Liver (tissue), 9 donors: ENCODE results near the gene RPL31. TPM values are rescaled to one million over a fixed set of nuclear protein-coding genes. Genes with fewer than 3 reads are reported as not detected.
"Not testable (repeated sequence)": the region's sequence is repeated elsewhere in the genome, so short reads cannot be mapped to it uniquely, and the experiment has no call there.

ENCODE experiments used
- DNase-seq: peaks from one replicate; pipeline ENCODE4 v3.0.0-alpha.2; 2017; ENCODE audit warnings: low spot score
- H3K27ac ChIP-seq, 2 donors: one replicate each; pipeline ENCODE4 v1.7.0; 2013; ENCODE audit warnings: inconsistent platforms in 2 of 2, low read length in 2 of 2, control low read depth in 1 of 2, low read depth in 1 of 2, mild to moderate bottlenecking in 1 of 2
- H3K27me3 ChIP-seq, 4 donors: one replicate each; pipeline versions ENCODE4 v1.6.1 to v1.7.0; 2013; ENCODE audit warnings: low read length in 3 of 4, inconsistent platforms in 1 of 4, mild to moderate bottlenecking in 1 of 4, moderate library complexity in 1 of 4; ENCODE audit not compliant: control insufficient read depth in 4 of 4, insufficient read depth in 4 of 4
- H3K36me3 ChIP-seq, 4 donors: one replicate each; pipeline versions ENCODE4 v1.6.1 to v1.7.0; 2013; ENCODE audit warnings: low read length in 3 of 4, mild to moderate bottlenecking in 3 of 4, low read depth in 1 of 4, moderate library complexity in 1 of 4; ENCODE audit not compliant: control insufficient read depth in 4 of 4, insufficient read depth in 3 of 4
- H3K4me1 ChIP-seq, 4 donors: one replicate each; pipeline versions ENCODE4 v1.6.1 to v1.7.0; 2013; ENCODE audit warnings: low read length in 3 of 4, mild to moderate bottlenecking in 3 of 4, moderate library complexity in 1 of 4; ENCODE audit not compliant: control insufficient read depth in 4 of 4, insufficient read depth in 4 of 4
- H3K4me3 ChIP-seq, 3 donors: one replicate each; pipeline versions ENCODE4 v1.6.1 to v1.7.0; 2013; ENCODE audit warnings: low read length in 3 of 3, control low read depth in 1 of 3, low read depth in 1 of 3, mild to moderate bottlenecking in 1 of 3
- H3K9ac ChIP-seq, 2 donors: one replicate each; pipeline ENCODE4 v1.7.0; 2013; ENCODE audit warnings: low read length in 2 of 2, mild to moderate bottlenecking in 2 of 2, moderate library complexity in 2 of 2, control low read depth in 1 of 2, low read depth in 1 of 2
- H3K9me3 ChIP-seq, 4 donors: one replicate each; pipeline versions ENCODE4 v1.6.1 to v1.7.0; 2013; ENCODE audit warnings: low read length in 3 of 4; ENCODE audit not compliant: control insufficient read depth in 4 of 4
- EGR1 ChIP-seq, 2 donors: IDR thresholded peaks; 2 replicates each; pipeline ENCODE4 v1.6.1; 2016 to 2018; ENCODE audit warnings: antibody characterized with exemption in 2 of 2, low read depth in 2 of 2
- FOXA1 ChIP-seq: IDR thresholded peaks from 2 replicates; pipeline ENCODE4 v1.6.1; 2016; ENCODE audit warnings: antibody characterized with exemption
- FOXA2 ChIP-seq: IDR thresholded peaks from 2 replicates; pipeline ENCODE4 v1.6.1; 2016; ENCODE audit warnings: antibody characterized with exemption
- GABPA ChIP-seq, 2 donors: IDR thresholded peaks in 1 of 2; conservative IDR thresholded peaks in 1 of 2; 2 replicates each; pipeline ENCODE4 v1.6.1; 2016; ENCODE audit warnings: antibody characterized with exemption in 2 of 2, mild to moderate bottlenecking in 1 of 2, moderate library complexity in 1 of 2
- HNF4A ChIP-seq, 2 donors: conservative IDR thresholded peaks; 2 replicates each; pipeline ENCODE4 v1.6.1; 2016; ENCODE audit warnings: antibody characterized with exemption in 2 of 2, mild to moderate bottlenecking in 2 of 2
- HNF4G ChIP-seq: IDR thresholded peaks from 2 replicates; pipeline ENCODE4 v1.6.1; 2016; ENCODE audit warnings: antibody characterized with exemption
- JUND ChIP-seq, 2 donors: IDR thresholded peaks; 2 replicates each; pipeline ENCODE4 v1.6.1; 2016; ENCODE audit warnings: antibody characterized with exemption in 2 of 2
- NR2F2 ChIP-seq: IDR thresholded peaks from 2 replicates; pipeline ENCODE4 v1.6.1; 2016; ENCODE audit warnings: antibody characterized with exemption
- RAD21 ChIP-seq, 2 donors: IDR thresholded peaks; 2 replicates each; pipeline ENCODE4 v1.6.1; 2016; ENCODE audit warnings: antibody characterized with exemption in 2 of 2, mild to moderate bottlenecking in 2 of 2
- RXRA ChIP-seq, 2 donors: IDR thresholded peaks; 2 replicates each; pipeline ENCODE4 v1.6.1; 2017 to 2018; ENCODE audit warnings: antibody characterized with exemption in 2 of 2, mild to moderate bottlenecking in 1 of 2
- SP1 ChIP-seq: IDR thresholded peaks from 2 replicates; pipeline ENCODE4 v1.6.1; 2018; ENCODE audit warnings: antibody characterized with exemption, mild to moderate bottlenecking
- TAF1 ChIP-seq: conservative IDR thresholded peaks from 2 replicates; pipeline ENCODE4 v1.6.1; 2016; ENCODE audit warnings: antibody characterized with exemption, mild to moderate bottlenecking
- YY1 ChIP-seq: IDR thresholded peaks from 2 replicates; pipeline ENCODE4 v1.6.1; 2016; ENCODE audit warnings: antibody characterized with exemption, mild to moderate bottlenecking
- WGBS: extraction: QIAGEN DNeasy Blood & Tissue Kit; methylation state at CpG from one replicate; pipeline ENCODE4 v1.1.7; 2013; 5-methylcytosine and 5-hydroxymethylcytosine counted together
- polyA plus RNA-seq, 2 donors: library from polyadenylated mRNA; stranded (reverse) in 1 of 2; unstranded in 1 of 2; fragments of 200-250 nt in 1 of 2; fragments of >200 nt in 1 of 2; fragmentation: Nextera tagmentation in 1 of 2; extraction: Ambion mirVana in 1 of 2; gene quantifications; one replicate each; pipeline versions ENCODE4 v1.2.1 to v1.2.3, GENCODE V29; 2013 to 2015
- total RNA-seq, 2 donors: library from RNA; depleted of rRNA; stranded (reverse); fragments of >200 nt; gene quantifications; one replicate each; pipeline ENCODE4 v1.2.3, GENCODE V29; 2014
- TF ChIP-seq, protein P1 (sequence below): IDR thresholded peaks from 2 replicates; pipeline ENCODE4 v1.6.1; 2016; ENCODE audit warnings: antibody characterized with exemption
- TF ChIP-seq, protein P2 (sequence below): IDR thresholded peaks from 2 replicates; pipeline ENCODE4 v1.6.1; 2016; ENCODE audit warnings: antibody characterized with exemption
- TF ChIP-seq, protein P3 (sequence below): IDR thresholded peaks from 2 replicates; pipeline ENCODE4 v1.6.1; 2016; ENCODE audit warnings: antibody characterized with exemption
- TF ChIP-seq, protein P4 (sequence below): fragments of 150-350 bp; IDR thresholded peaks from 2 replicates; pipeline ENCODE4 v1.5.1; 2017; ENCODE audit warnings: improper control_type of control experiment, low read depth, low read length; ENCODE audit not compliant: missing input control
- TF ChIP-seq, protein P5 (sequence below): IDR thresholded peaks from 2 replicates; pipeline ENCODE4 v1.6.1; 2016; ENCODE audit warnings: antibody characterized with exemption, mild to moderate bottlenecking
- donor health status: healthy.
- donor health status: healthy.
- donor health status: healthy.
- donor health status: healthy.
- donor health status: healthy.

Gene RPL31
- total and polyA plus RNA-seq, 4 donors, result 220 to 1,995 (median 581) TPM

DNA sequence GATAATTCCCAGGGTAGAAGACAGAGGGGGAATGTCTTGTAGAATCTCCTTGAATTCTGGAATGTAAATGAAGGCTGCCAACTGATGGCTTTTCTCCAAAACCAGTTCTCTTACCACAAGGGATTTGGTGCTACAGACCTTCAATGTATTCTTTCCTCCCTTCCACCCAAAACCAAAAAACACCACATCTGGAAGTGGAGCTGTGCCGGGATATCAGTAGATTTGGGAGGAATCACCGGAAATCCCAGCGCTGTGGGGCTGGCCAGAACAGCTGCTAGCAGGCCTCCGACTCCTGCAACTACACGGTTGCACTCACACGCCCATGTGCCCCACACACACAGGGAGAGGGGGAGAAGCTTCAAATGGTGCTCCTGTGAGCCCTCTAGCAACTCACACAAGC is 45.7 kb downstream of the RPL31 start (continued):
- TF ChIP-seq, protein P1, sequence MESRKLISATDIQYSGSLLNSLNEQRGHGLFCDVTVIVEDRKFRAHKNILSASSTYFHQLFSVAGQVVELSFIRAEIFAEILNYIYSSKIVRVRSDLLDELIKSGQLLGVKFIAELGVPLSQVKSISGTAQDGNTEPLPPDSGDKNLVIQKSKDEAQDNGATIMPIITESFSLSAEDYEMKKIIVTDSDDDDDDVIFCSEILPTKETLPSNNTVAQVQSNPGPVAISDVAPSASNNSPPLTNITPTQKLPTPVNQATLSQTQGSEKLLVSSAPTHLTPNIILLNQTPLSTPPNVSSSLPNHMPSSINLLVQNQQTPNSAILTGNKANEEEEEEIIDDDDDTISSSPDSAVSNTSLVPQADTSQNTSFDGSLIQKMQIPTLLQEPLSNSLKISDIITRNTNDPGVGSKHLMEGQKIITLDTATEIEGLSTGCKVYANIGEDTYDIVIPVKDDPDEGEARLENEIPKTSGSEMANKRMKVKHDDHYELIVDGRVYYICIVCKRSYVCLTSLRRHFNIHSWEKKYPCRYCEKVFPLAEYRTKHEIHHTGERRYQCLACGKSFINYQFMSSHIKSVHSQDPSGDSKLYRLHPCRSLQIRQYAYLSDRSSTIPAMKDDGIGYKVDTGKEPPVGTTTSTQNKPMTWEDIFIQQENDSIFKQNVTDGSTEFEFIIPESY, result no peak

DNA sequence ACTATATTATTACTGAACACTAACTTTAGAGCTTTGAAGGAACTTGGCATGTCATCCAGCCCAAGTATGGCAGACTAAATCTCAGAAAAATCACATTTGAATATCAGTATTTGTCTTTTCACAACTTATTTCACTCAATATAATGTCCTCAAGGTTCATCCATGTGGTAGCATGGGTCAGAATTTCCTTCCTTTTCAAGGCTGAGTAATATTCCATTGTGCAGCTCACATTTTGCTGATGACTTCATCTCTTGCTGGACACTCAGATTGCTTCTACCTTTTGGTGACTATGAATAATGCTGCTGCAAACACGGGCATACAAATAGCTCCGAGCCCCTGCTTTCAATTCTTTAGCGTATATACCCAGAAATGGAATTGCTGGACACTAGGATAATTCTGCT is 46.7 kb downstream of the RPL31 start:
- no peak for DNase-seq
- Histone ChIP-seq H3K4me3 (no peak overlapping the region), H3K9ac (no peak overlapping the region), H3K4me1 (no peaks in the 10 kb centered on the region), H3K27ac (no peak overlapping the region), H3K27me3 (no peaks in the 10 kb centered on the region), H3K9me3 (no peaks in the 10 kb centered on the region), H3K36me3 (peaks cover 0 to 36% (median 18%) of the 10 kb centered on the region in 4 donors)
- no peak for TF ChIP-seq YY1
- TF ChIP-seq, protein P2, sequence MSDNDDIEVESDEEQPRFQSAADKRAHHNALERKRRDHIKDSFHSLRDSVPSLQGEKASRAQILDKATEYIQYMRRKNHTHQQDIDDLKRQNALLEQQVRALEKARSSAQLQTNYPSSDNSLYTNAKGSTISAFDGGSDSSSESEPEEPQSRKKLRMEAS, result no peak
- no peak for TF ChIP-seq JUND (IDR thresholded peaks at IDR 0.05)
- no peak for TF ChIP-seq GABPA (IDR thresholded peaks at IDR 0.05 in 1 of 2, conservative IDR thresholded peaks at IDR 0.05 in 1 of 2)
- TF ChIP-seq, protein P3, sequence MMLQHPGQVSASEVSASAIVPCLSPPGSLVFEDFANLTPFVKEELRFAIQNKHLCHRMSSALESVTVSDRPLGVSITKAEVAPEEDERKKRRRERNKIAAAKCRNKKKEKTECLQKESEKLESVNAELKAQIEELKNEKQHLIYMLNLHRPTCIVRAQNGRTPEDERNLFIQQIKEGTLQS, result no peak
- TF ChIP-seq, protein P1, result no peak
- TF ChIP-seq EGR1 (IDR thresholded peaks at IDR 0.05; ENCODE audit: low read depth in 2 of 2), result no peak
- TF ChIP-seq FOXA2, result no peak
- no peak for TF ChIP-seq NR2F2
- TF ChIP-seq SP1, result no peak
- no peak for TF ChIP-seq TAF1
- TF ChIP-seq RXRA (IDR thresholded peaks at IDR 0.05), result no peak
- TF ChIP-seq, protein P4, sequence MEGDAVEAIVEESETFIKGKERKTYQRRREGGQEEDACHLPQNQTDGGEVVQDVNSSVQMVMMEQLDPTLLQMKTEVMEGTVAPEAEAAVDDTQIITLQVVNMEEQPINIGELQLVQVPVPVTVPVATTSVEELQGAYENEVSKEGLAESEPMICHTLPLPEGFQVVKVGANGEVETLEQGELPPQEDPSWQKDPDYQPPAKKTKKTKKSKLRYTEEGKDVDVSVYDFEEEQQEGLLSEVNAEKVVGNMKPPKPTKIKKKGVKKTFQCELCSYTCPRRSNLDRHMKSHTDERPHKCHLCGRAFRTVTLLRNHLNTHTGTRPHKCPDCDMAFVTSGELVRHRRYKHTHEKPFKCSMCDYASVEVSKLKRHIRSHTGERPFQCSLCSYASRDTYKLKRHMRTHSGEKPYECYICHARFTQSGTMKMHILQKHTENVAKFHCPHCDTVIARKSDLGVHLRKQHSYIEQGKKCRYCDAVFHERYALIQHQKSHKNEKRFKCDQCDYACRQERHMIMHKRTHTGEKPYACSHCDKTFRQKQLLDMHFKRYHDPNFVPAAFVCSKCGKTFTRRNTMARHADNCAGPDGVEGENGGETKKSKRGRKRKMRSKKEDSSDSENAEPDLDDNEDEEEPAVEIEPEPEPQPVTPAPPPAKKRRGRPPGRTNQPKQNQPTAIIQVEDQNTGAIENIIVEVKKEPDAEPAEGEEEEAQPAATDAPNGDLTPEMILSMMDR, result no peak
- TF ChIP-seq HNF4G, result no peak
- TF ChIP-seq, protein P5, sequence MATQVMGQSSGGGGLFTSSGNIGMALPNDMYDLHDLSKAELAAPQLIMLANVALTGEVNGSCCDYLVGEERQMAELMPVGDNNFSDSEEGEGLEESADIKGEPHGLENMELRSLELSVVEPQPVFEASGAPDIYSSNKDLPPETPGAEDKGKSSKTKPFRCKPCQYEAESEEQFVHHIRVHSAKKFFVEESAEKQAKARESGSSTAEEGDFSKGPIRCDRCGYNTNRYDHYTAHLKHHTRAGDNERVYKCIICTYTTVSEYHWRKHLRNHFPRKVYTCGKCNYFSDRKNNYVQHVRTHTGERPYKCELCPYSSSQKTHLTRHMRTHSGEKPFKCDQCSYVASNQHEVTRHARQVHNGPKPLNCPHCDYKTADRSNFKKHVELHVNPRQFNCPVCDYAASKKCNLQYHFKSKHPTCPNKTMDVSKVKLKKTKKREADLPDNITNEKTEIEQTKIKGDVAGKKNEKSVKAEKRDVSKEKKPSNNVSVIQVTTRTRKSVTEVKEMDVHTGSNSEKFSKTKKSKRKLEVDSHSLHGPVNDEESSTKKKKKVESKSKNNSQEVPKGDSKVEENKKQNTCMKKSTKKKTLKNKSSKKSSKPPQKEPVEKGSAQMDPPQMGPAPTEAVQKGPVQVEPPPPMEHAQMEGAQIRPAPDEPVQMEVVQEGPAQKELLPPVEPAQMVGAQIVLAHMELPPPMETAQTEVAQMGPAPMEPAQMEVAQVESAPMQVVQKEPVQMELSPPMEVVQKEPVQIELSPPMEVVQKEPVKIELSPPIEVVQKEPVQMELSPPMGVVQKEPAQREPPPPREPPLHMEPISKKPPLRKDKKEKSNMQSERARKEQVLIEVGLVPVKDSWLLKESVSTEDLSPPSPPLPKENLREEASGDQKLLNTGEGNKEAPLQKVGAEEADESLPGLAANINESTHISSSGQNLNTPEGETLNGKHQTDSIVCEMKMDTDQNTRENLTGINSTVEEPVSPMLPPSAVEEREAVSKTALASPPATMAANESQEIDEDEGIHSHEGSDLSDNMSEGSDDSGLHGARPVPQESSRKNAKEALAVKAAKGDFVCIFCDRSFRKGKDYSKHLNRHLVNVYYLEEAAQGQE, result no peak
- TF ChIP-seq FOXA1, result no peak
- no peak for TF ChIP-seq HNF4A (conservative IDR thresholded peaks at IDR 0.05)
- TF ChIP-seq RAD21 (IDR thresholded peaks at IDR 0.05), result no peak
- WGBS, result 76% methylated on average over 3 of the region's 3 CpGs

DNA sequence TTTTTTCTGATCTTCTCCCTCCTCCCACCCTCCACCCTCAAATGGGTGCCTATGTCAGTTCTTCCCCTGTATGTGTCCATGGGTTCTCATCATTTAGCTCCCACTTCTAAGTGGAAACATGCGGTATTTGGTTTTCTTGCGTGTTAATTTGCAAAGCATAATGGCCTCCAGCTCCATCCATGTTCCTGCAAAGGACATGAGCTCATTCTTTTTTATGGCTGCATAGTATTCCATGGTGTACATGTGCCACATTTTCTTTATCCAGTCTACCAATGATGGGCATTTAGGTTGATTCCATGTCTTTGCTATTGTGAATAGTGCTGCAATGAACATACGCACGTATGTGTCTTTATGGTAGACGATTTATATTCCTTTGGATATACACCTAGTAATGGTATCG is 48.8 kb downstream of the RPL31 start:
- not testable (repeated sequence) for H3K27ac ChIP-seq, H3K4me3 ChIP-seq, H3K9ac ChIP-seq, H3K4me1 ChIP-seq, DNase-seq, H3K27me3 ChIP-seq, H3K9me3 ChIP-seq
- 98% methylated on average over 6 of the region's 6 CpGs for WGBS
- H3K36me3 ChIP-seq, result peaks cover 0 to 43% (median 20%) of the 10 kb centered on the region in 4 donors
